ENCODE results near the gene MGAM2.

Gene MGAM2

GRCh38 chr7:142180426-142180825 lies 68.9 kb downstream of the MGAM2 start:
- DNase-seq, result no peak

GRCh38 chr7:142181211-142181610 lies 69.7 kb downstream of the MGAM2 start:
- no peak for DNase-seq

GRCh38 chr7:142181966-142182365 lies 70.4 kb downstream of the MGAM2 start:
- no peak for DNase-seq

GRCh38 chr7:142185069-142185468 lies 73.6 kb downstream of the MGAM2 start:
- no peak for DNase-seq

GRCh38 chr7:142185801-142186200 lies 74.3 kb downstream of the MGAM2 start:
- no peak for DNase-seq

GRCh38 chr7:142188154-142188553 lies 76.6 kb downstream of the MGAM2 start:
- no peak for DNase-seq

- no peak for DNase-seq
These were observed 77.3 kb downstream of the MGAM2 start for GRCh38 chr7:142188846-142189245.

- DNase-seq, result no peak
These were observed 82.7 kb downstream of the MGAM2 start for GRCh38 chr7:142194201-142194600.

GRCh38 chr7:142196066-142196840 lies 84.7 kb downstream of the MGAM2 start:
- no peak for DNase-seq

GRCh38 chr7:142200206-142200605 lies 88.7 kb downstream of the MGAM2 start:
- no peak for DNase-seq

GRCh38 chr7:142228537-142229104 lies 117.1 kb downstream of the MGAM2 start:
- DNase-seq, result no peak

GRCh38 chr7:142231716-142232115 lies 120.2 kb downstream of the MGAM2 start:
- DNase-seq, result no peak

- no peak for DNase-seq
These were observed 129.0 kb downstream of the MGAM2 start for GRCh38 chr7:142240546-142240945.

GRCh38 chr7:142243823-142244222 lies 132.3 kb downstream of the MGAM2 start:
- DNase-seq, result no peak

- no peak for DNase-seq
These were observed 136.9 kb downstream of the MGAM2 start for GRCh38 chr7:142248166-142249160.

- no peak for DNase-seq
These were observed 138.4 kb downstream of the MGAM2 start for GRCh38 chr7:142249918-142250317.

GRCh38 chr7:142250705-142251104 lies 139.2 kb downstream of the MGAM2 start:
- DNase-seq, result no peak

GRCh38 chr7:142257958-142258357 lies 146.4 kb downstream of the MGAM2 start, which contains the start of gene PRSS58:
TSS of gene PRSS58 (minus strand) at chr7:142258058. CDS start at chr7:142257707, 351 bp downstream.
- DNase-seq, result no peak

- DNase-seq, result no peak
These were observed 152.3 kb downstream of the MGAM2 start for GRCh38 chr7:142263598-142264380.
